SK-N-SH (cell line): Measurements from ENCODE around the gene INIP. TPM values are rescaled to one million over a fixed set of nuclear protein-coding genes. Genes with fewer than 3 reads are reported as not detected.

Experiments used
- CTCF ChIA-PET: fragments of 300-600, 350-600 bp; formaldehyde crosslinking; extraction: SDS; loops from one replicate; lab custom pipeline; 2021; lab: Yijun Ruan, JAX
- POLR2A ChIA-PET: fragments of 350-600 bp; sonication (Branson Sonifier 250); formaldehyde crosslinking; extraction: SDS; loops from one replicate; lab custom pipeline; 2020; ENCODE audit warnings: antibody characterized with exemption, inconsistent platforms; lab: Yijun Ruan, JAX
- DNase-seq: peaks from one replicate; pipeline ENCODE4 v3.0.0; 2012
- H2AFZ ChIP-seq: fragments of 200-600 bp; sonication (generic); 2 replicates; pipeline ENCODE4 v1.8.1; 2016; ENCODE audit warnings: antibody characterized with exemption, mild to moderate bottlenecking, low read depth
- H3F3A ChIP-seq: fragments of 200-600 bp; sonication (generic); replicated peaks from 2 replicates; pipeline ENCODE3; 2016; ENCODE audit warnings: antibody characterized with exemption, mild to moderate bottlenecking; ENCODE audit not compliant: insufficient read depth
- H3K27ac ChIP-seq, 2 experiments: fragments of 200-500 bp in 1 of 2; fragments of 200-600 bp in 1 of 2; sonication (Bioruptor generic) in 1 of 2; sonication (generic), shearing (Covaris generic) in 1 of 2; 2 replicates each; pipeline versions ENCODE4 v1.5.1 to v1.6.1; 2014 to 2016; ENCODE audit warnings: low read depth in 2 of 2, inconsistent platforms in 1 of 2, low read length in 1 of 2, mild to moderate bottlenecking in 1 of 2, mixed read lengths in 1 of 2
- H3K27me3 ChIP-seq: fragments of 200-600 bp; sonication (generic), shearing (Covaris generic); 2 replicates; pipeline ENCODE4 v1.6.1; 2016; ENCODE audit warnings: mixed run types; ENCODE audit not compliant: insufficient read depth
- H3K36me3 ChIP-seq, 2 experiments: fragments of 200-500 bp in 1 of 2; fragments of 200-600 bp in 1 of 2; sonication (Bioruptor generic) in 1 of 2; sonication (generic) in 1 of 2; replicated peaks in 1 of 2; 2 replicates each; pipeline versions ENCODE3 to v1.5.1; 2014 to 2016; ENCODE audit warnings: low read length in 1 of 2, mild to moderate bottlenecking in 1 of 2; ENCODE audit not compliant: insufficient read depth in 2 of 2, control insufficient read depth in 1 of 2
- H3K4me1 ChIP-seq, 2 experiments: fragments of 200-500 bp in 1 of 2; fragments of 200-600 bp in 1 of 2; sonication (Bioruptor generic) in 1 of 2; sonication (generic), shearing (Covaris generic) in 1 of 2; 2 replicates each; pipeline versions ENCODE4 v1.5.1 to v1.6.1; 2014 to 2016; ENCODE audit warnings: low read depth in 1 of 2, low read length in 1 of 2, mixed run types in 1 of 2; ENCODE audit not compliant: insufficient read depth in 2 of 2, control insufficient read depth in 1 of 2
- H3K4me2 ChIP-seq: fragments of 200-600 bp; sonication (generic), shearing (Covaris generic); 2 replicates; pipeline ENCODE4 v1.6.1; 2017; ENCODE audit warnings: mixed run types
- H3K4me3 ChIP-seq, 2 experiments: fragments of 200-500 bp in 1 of 2; fragments of 200-600 bp in 1 of 2; sonication (Bioruptor generic) in 1 of 2; sonication (generic), shearing (Covaris generic) in 1 of 2; 2 replicates each; pipeline versions ENCODE4 v1.5.1 to v1.8.1; 2014 to 2016; ENCODE audit warnings: low read depth in 2 of 2, inconsistent platforms in 1 of 2, low read length in 1 of 2, mild to moderate bottlenecking in 1 of 2, mixed read lengths in 1 of 2, moderate library complexity in 1 of 2
- H3K79me2 ChIP-seq: fragments of 200-600 bp; sonication (generic); 2 replicates; pipeline ENCODE4 v1.8.1; 2017; ENCODE audit warnings: mild to moderate bottlenecking; ENCODE audit not compliant: insufficient read depth
- H3K9ac ChIP-seq: fragments of 200-600 bp; sonication (generic); 2 replicates; pipeline ENCODE4 v1.6.1; 2017; ENCODE audit warnings: mixed run types
- H3K9me2 ChIP-seq: fragments of 200-600 bp; sonication (generic); 2 replicates; pipeline ENCODE4 v1.6.1; 2017; ENCODE audit warnings: mixed run types
- H3K9me3 ChIP-seq: fragments of 200-600 bp; sonication (generic); 2 replicates; pipeline ENCODE4 v1.6.1; 2017; ENCODE audit warnings: mixed run types, mild to moderate bottlenecking, moderate library complexity
- H4K20me1 ChIP-seq: fragments of 200-600 bp; sonication (generic); 2 replicates; pipeline ENCODE4 v1.6.1; 2017; ENCODE audit warnings: mild to moderate bottlenecking, mixed run types; ENCODE audit not compliant: insufficient read depth
- CHD2 ChIP-seq: fragments of 150-350 bp; IDR thresholded peaks from 2 replicates; pipeline ENCODE4 v1.6.1; 2018; ENCODE audit warnings: low read length; ENCODE audit not compliant: partially characterized antibody
- CTCF ChIP-seq: fragments of 200-600 bp; sonication (generic); IDR thresholded peaks from 2 replicates; pipeline ENCODE4 v1.6.1; 2017; ENCODE audit warnings: antibody characterized with exemption, mild to moderate bottlenecking, moderate library complexity
- ELF1 ChIP-seq: IDR thresholded peaks from 2 replicates; pipeline ENCODE4 v1.4.0; 2012
- EP300 ChIP-seq, 2 experiments: IDR thresholded peaks; 2 replicates each; pipeline versions ENCODE4 v1.4.0 to v1.6.1; 2012; ENCODE audit warnings: borderline replicate concordance in 1 of 2, low read depth in 1 of 2, low read length in 1 of 2
- FOXJ3 ChIP-seq: sonication (generic); formaldehyde crosslinking; IDR thresholded peaks from 2 replicates; pipeline ENCODE4 v1.5.1; 2020; ENCODE audit warnings: mild to moderate bottlenecking, missing genetic modification reagents
- GABPA ChIP-seq: IDR thresholded peaks from 2 replicates; pipeline ENCODE4 v1.4.0; 2012; ENCODE audit warnings: low read depth, mild to moderate bottlenecking
- MAX ChIP-seq: IDR thresholded peaks from 2 replicates; pipeline ENCODE4 v1.4.0; 2012; ENCODE audit warnings: low read depth
- MXI1 ChIP-seq: IDR thresholded peaks from 2 replicates; pipeline ENCODE4 v1.6.1; 2012; ENCODE audit warnings: mild to moderate bottlenecking, low read depth, low read length, improper control_type of control experiment
- POLR2AphosphoS5 ChIP-seq: IDR thresholded peaks from 2 replicates; pipeline ENCODE4 v1.6.1; 2012; ENCODE audit warnings: low read depth, low read length
- RXRA ChIP-seq: IDR thresholded peaks from 2 replicates; pipeline ENCODE4 v1.4.0; 2012; ENCODE audit warnings: low read depth, mild to moderate bottlenecking, borderline replicate concordance
- SMC3 ChIP-seq: IDR thresholded peaks from 2 replicates; pipeline ENCODE4 v1.6.1; 2012; ENCODE audit warnings: low read depth, low read length, improper control_type of control experiment
- USF2 ChIP-seq: fragments of 150-350 bp; IDR thresholded peaks from 2 replicates; pipeline ENCODE4 v1.6.1; 2017; ENCODE audit warnings: antibody characterized with exemption, low read length, low read depth, borderline replicate concordance
- WGBS: methylation state at CpG from one replicate; pipeline ENCODE4 v1.1.6; 2017; ENCODE audit warnings: low lambda C conversion rate; 5-methylcytosine and 5-hydroxymethylcytosine counted together
- polyA plus RNA-seq, 3 experiments: library from polyadenylated mRNA; depleted of rRNA; stranded (reverse); fragments of >200 nt; gene quantifications; 2 replicates each; pipeline ENCODE4 v1.2.3, GENCODE V29; 2012

INIP gene
- polyA plus RNA-seq, 1 of the 3 experiments (the other 2 are of a cell fraction), result 7.9 TPM

GRCh38 chr9:112750016-112750763 lies 32.3 kb upstream of the INIP start, which contains the start of gene SNX30 (continued):
- TF ChIP-seq SMC3, result no peak
- no peak for TF ChIP-seq RXRA
- peak; percentile 61; the same call in 1 of the 2 replicates for TF ChIP-seq ELF1
- peak; percentile 97 for TF ChIP-seq POLR2AphosphoS5
- TF ChIP-seq USF2, result peak; percentile 37
- TF ChIP-seq FOXJ3 (CRISPR knock-in tag), result no peak
- peak; percentile 93; the same call in 1 of the 2 replicates for TF ChIP-seq MAX
- TF ChIP-seq MXI1, result peak; percentile 64; the same call in 1 of the 2 replicates
- TF ChIP-seq EP300 (IDR thresholded peaks at IDR 0.05; ENCODE audit: borderline replicate concordance in 1 of 2, low read depth in 1 of 2, low read length in 1 of 2), result no peak
- TF ChIP-seq GABPA, result peak; percentile 69
- peak; percentile 52 for TF ChIP-seq CHD2

- CTCF ChIA-PET, result no interaction called here
- no peak overlapping the region for H2AFZ ChIP-seq
Measured at GRCh38 chr9:112747094-112747493, 29.2 kb upstream of the INIP start.

More at GRCh38 chr9:112747094-112747493, 29.2 kb upstream of the INIP start:
- Histone ChIP-seq H3K9me3 (no peaks in the 10 kb centered on the region), H3K36me3 (peaks cover 0 to 3% of the 10 kb centered on the region in 2 experiments), H3F3A (no peaks in the 10 kb centered on the region), H3K4me2 (no peak overlapping the region), H3K27ac (no peak overlapping the region), H3K27me3 (no peaks in the 10 kb centered on the region), H3K4me3 (no peak overlapping the region), H3K4me1 (peaks cover 0 to 10% of the 10 kb centered on the region in 2 experiments; a peak in 1 of 4 replicates), H3K79me2 (peaks cover 9% of the 10 kb centered on the region), H4K20me1 (no peaks in the 10 kb centered on the region), H3K9ac (no peak overlapping the region)
- DNase-seq, result no peak
- 94% methylated on average over 7 of the region's 7 CpGs for WGBS
- POLR2A ChIA-PET, result no interaction called here
- no peak for TF ChIP-seq CTCF
- TF ChIP-seq, all 33 proteins: peak for 0
- no peaks in the 10 kb centered on the region for H3K9me2 ChIP-seq
